Measurements from ENCODE around the gene AQP3.
"Not testable (repeated sequence)": the region's sequence is repeated elsewhere in the genome, so short reads cannot be mapped to it uniquely, and the experiment has no call there.

AQP3 gene

DNA sequence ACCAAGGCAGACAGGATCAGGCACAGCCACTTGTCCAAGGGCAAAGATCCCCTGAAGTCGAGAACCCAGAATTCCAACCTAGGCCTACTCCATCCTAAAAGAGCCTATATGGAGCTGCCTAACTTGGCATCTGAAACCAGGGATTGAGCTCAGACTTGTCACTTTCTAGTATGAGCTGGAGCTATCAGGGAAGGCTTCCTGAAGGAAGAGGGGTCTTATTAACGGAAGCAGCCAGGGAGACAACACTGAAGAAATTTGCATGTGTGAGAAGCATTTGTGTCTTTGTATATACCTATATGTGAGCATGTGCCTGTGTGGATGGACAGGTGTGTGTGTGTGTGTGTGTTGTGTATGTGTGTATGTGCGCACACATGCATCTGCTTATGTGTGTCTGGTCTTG lies 40.3 kb downstream of the AQP3 start:
- DNase-seq = no peak

- no peak for DNase-seq
Measured at GRCh38 chr9:33404788-33405362, 42.5 kb downstream of the AQP3 start.

GRCh38 chr9:33403941-33404787 lies 43.2 kb downstream of the AQP3 start:
- no peak for DNase-seq

DNA sequence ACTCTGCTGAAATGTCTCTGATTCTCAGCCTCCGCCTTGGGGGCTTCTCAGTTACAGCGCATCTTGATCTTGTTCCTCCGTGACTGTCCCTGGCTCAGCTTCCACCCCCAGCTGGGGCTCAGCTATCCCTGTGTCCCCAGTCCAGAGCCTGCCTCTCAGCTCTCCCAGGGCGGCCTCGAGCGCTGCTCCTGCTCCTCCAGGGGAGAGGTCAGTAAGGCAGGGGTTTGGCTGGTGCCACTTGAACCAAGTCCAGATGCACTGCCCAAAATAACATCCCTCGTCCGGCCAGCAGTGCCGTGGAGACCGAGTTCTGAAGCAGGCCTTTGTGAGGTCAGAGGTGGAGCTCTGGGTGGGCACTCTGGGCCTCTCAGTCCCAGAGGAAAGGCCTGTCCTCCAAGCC lies 45.0 kb downstream of the AQP3 start, which contains the start of gene AQP7:
Gene AQP7, minus strand, starts transcription at position 198 of the 400 bp plus-strand sequence. CDS start 1,306 bp downstream, outside the sequence.
- DNase-seq = not testable (repeated sequence)

DNA sequence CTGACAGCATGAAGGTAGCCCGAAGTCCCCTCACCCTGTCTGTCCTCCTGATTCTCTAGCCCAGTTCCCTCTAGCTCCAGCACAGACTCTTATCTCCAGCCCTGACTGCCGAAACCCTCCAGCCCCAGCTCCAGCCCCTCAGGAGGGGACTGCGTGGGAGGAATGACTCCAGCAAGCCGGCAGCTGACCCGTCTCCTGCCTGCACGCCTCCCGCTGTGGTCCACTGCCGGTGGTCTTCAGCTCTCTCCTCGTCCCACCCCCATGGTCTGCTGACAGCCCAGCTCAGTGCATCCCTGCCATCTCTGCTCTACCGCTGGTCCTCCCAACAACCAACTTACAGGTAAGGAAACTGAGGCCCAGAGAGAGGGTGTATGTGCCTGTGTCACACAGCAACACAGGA lies 45.6 kb downstream of the AQP3 start:
- DNase-seq = not testable (repeated sequence)

DNA sequence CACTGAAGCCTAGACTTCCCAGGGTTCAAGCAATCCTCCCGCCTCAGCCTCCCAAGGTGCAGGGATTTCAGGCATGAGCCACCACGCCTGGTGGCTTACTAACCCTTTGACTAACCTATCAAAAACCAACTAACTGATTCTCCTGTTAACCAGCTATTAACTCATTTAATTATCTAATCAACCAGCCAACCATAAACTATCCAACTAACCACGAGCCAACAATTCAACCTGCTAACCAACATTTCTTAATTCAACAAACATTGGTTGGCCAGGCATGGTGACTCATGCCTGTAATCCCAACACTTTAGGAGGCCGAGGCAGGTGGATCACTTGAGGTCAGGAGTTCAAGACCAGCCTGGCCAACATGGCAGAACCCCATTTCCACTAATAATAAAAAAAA lies 48.3 kb downstream of the AQP3 start:
- DNase-seq = not testable (repeated sequence)

- not testable (repeated sequence) for DNase-seq
Measured at GRCh38 chr9:33397801-33398200, 49.6 kb downstream of the AQP3 start.

DNA sequence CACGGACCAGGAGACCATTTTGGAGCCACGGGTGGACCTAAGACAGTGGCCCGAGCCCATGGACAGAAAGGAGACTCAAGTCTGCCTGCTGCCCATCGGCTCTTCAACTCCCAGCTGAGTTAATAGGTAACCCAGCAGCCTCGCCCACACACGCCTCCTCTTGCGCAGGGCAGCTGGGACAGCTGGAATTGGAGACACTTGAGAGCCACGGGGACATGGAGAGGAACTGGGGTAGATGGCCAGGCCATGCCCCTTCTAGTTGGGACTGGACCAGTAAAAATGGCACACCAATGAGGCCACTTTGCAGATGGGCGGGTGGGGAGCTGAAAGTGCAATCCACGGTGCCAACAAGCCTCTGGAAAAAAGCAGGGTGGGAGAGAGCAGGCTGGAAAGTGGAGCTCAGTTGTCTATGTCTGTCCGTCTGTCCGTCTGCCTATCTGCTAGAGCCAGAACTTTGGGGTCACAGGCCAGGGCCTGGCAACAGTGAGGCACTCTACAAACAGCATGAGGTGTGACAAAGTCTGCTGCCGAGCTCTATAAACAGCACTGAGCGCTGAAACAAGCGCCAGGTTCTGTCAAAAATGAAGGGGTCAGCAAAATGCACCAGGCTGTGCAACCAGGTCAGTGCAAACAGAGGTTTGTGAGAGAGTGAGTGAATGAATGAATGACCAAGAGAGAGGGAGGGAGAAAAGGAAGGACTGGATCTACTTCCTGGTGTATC lies 52.1 kb downstream of the AQP3 start:
- not testable (repeated sequence) for DNase-seq

DNA sequence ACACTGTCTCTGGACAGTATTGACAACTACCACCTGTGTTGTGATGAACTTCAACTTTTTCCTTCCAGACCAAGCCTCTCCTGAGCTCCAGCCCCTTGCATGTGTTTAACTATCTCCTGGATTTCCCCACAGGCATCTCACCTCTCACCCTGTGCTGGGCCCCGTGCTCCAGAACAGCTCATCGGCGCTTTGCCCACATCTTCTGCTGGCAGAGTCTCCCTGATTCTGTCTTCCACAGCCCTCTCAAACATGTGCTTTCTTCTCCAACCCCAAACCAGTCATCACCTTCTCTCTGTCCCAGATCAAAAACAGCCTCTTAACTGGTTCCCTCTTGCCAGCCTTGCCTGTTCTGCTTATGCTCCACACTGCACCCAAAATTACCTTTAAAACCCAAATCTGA lies 53.4 kb downstream of the AQP3 start:
- DNase-seq = not testable (repeated sequence)

- no peak for DNase-seq
Measured at GRCh38 chr9:33393581-33393980, 53.8 kb downstream of the AQP3 start.

- not testable (repeated sequence) for DNase-seq
Measured at GRCh38 chr9:33392591-33393021, 54.8 kb downstream of the AQP3 start.
